Stimulated activated CD4-positive, alpha-beta T cell treated with anti-CD3 and anti-CD28 coated beads, Interleukin-15, amount 100 ng/mL, for 1 hour (primary cell): ENCODE measurements around the gene DCC.

ENCODE experiments used
- DNase-seq, 2 donors: peaks; one replicate each; pipeline ENCODE4 v3.0.0-alpha.2; 2020; ENCODE audit warnings: low read depth in 1 of 2, low spot score in 1 of 2

Gene DCC

GRCh38 chr18:52596748-52597435, 256.9 kb downstream of the DCC start:
- no peak for DNase-seq

GRCh38 chr18:52598921-52599320, 258.9 kb downstream of the DCC start:
- DNase-seq, result no peak

GRCh38 chr18:52602820-52603219, 262.8 kb downstream of the DCC start:
- no peak for DNase-seq

GRCh38 chr18:52605345-52605744, 265.3 kb downstream of the DCC start:
- no peak for DNase-seq

- DNase-seq, result no peak
Measured at GRCh38 chr18:52607985-52608384, 268.0 kb downstream of the DCC start.

- DNase-seq, result no peak
Measured at GRCh38 chr18:52610451-52611115, 270.6 kb downstream of the DCC start.

- DNase-seq, result no peak
Measured at GRCh38 chr18:52612406-52612805, 272.4 kb downstream of the DCC start.

GRCh38 chr18:52615321-52615720, 275.3 kb downstream of the DCC start:
- DNase-seq, result no peak

- no peak for DNase-seq
Measured at GRCh38 chr18:52615943-52616342, 275.9 kb downstream of the DCC start.

GRCh38 chr18:52617931-52618330, 277.9 kb downstream of the DCC start:
- no peak for DNase-seq

- no peak for DNase-seq
Measured at GRCh38 chr18:52620926-52621439, 281.0 kb downstream of the DCC start.

- no peak for DNase-seq
Measured at GRCh38 chr18:52624702-52625101, 284.7 kb downstream of the DCC start.

- DNase-seq, result no peak
Measured at GRCh38 chr18:52636536-52636935, 296.5 kb downstream of the DCC start.

GRCh38 chr18:52648201-52648600, 308.2 kb downstream of the DCC start:
- no peak for DNase-seq

GRCh38 chr18:52652391-52652790, 312.4 kb downstream of the DCC start:
- no peak for DNase-seq

GRCh38 chr18:52657043-52657805, 317.2 kb downstream of the DCC start:
- no peak for DNase-seq

GRCh38 chr18:52667463-52668065, 327.6 kb downstream of the DCC start:
- no peak for DNase-seq

- DNase-seq, result no peak
Measured at GRCh38 chr18:52670896-52671295, 330.9 kb downstream of the DCC start.

GRCh38 chr18:52678034-52678433, 338.0 kb downstream of the DCC start:
- DNase-seq, result no peak

GRCh38 chr18:52678551-52678950, 338.6 kb downstream of the DCC start:
- no peak for DNase-seq

- no peak for DNase-seq
Measured at GRCh38 chr18:52679354-52679753, 339.4 kb downstream of the DCC start.

GRCh38 chr18:52682260-52682659, 342.3 kb downstream of the DCC start:
- DNase-seq, result no peak
